Fibroblast of lung (primary cell): ENCODE data around the gene EPHB2. TPM values are rescaled to one million over a fixed set of nuclear protein-coding genes. Genes with fewer than 3 reads are reported as not detected.

Source experiments
- DNase-seq, 2 donors: peaks; one replicate each; pipeline versions ENCODE4 v3.0.0 to v3.0.0-alpha.2; 2010; ENCODE audit warnings: low read depth in 2 of 2
- H2AFZ ChIP-seq: 2 replicates; pipeline ENCODE4 v1.5.1; 2012; ENCODE audit warnings: low read length, control low read depth, inconsistent platforms
- H3K27ac ChIP-seq: 2 replicates; pipeline ENCODE4 v1.5.1; 2011; ENCODE audit warnings: low read length, control low read depth; ENCODE audit not compliant: insufficient read depth
- H3K27me3 ChIP-seq: 2 replicates; pipeline ENCODE4 v1.5.1; 2011; ENCODE audit warnings: mild to moderate bottlenecking, low read length; ENCODE audit not compliant: control insufficient read depth, insufficient read depth
- H3K36me3 ChIP-seq: 2 replicates; pipeline ENCODE4 v1.5.1; 2011; ENCODE audit warnings: low read length; ENCODE audit not compliant: control insufficient read depth, insufficient read depth
- H3K4me1 ChIP-seq: 2 replicates; pipeline ENCODE4 v1.5.1; 2011; ENCODE audit warnings: low read length; ENCODE audit not compliant: control insufficient read depth, insufficient read depth; ENCODE audit errors: extremely low read depth
- H3K4me2 ChIP-seq: 2 replicates; pipeline ENCODE4 v1.5.1; 2011; ENCODE audit warnings: low read length, control low read depth; ENCODE audit not compliant: insufficient read depth; ENCODE audit errors: extremely low read depth
- H3K4me3 ChIP-seq, 4 experiments: fragments of 200-600 bp in 1 of 4; sonication (generic) in 1 of 4; replicated peaks in 1 of 4; 2 replicates each; pipeline ENCODE4 v1.5.1; 2011 to 2016; ENCODE audit warnings: low read length in 4 of 4, low read depth in 3 of 4, mild to moderate bottlenecking in 3 of 4, control low read depth in 2 of 4, inconsistent platforms in 1 of 4, mixed read lengths in 1 of 4; ENCODE audit not compliant: insufficient read depth in 1 of 4; ENCODE audit errors: control extremely low read depth in 1 of 4
- H3K79me2 ChIP-seq: 2 replicates; pipeline ENCODE4 v1.5.1; 2012; ENCODE audit warnings: mild to moderate bottlenecking, low read length, inconsistent platforms; ENCODE audit not compliant: control insufficient read depth, insufficient read depth
- H3K9ac ChIP-seq: 2 replicates; pipeline ENCODE4 v1.5.1; 2011; ENCODE audit warnings: mild to moderate bottlenecking, low read length, control low read depth; ENCODE audit not compliant: insufficient read depth
- H3K9me3 ChIP-seq: 2 replicates; pipeline ENCODE4 v1.5.1; 2012; ENCODE audit warnings: low read depth, low read length; ENCODE audit not compliant: control insufficient read depth, insufficient read depth
- H4K20me1 ChIP-seq: 2 replicates; pipeline ENCODE4 v1.5.1; 2011; ENCODE audit warnings: low read length; ENCODE audit not compliant: control insufficient read depth, insufficient read depth; ENCODE audit errors: extremely low read depth
- CTCF ChIP-seq, 2 donors: IDR thresholded peaks in 1 of 2; conservative IDR thresholded peaks in 1 of 2; 1 replicate in 1 of 2; 2 replicates in 1 of 2; pipeline ENCODE4 v1.5.1; 2011 to 2012; ENCODE audit warnings: low read length in 2 of 2, control low read depth in 1 of 2, inconsistent platforms in 1 of 2, low read depth in 1 of 2, mild to moderate bottlenecking in 1 of 2
- EZH2 ChIP-seq: IDR thresholded peaks from 2 replicates; pipeline ENCODE4 v1.5.1; 2012; ENCODE audit warnings: low read length, control low read depth, mild to moderate bottlenecking; ENCODE audit errors: missing control alignments
- polyA plus RNA-seq, 2 donors: library from polyadenylated mRNA; depleted of rRNA in 1 of 2; stranded (reverse) in 1 of 2; unstranded in 1 of 2; fragments of >200 nt; gene quantifications; 2 replicates each; pipeline ENCODE4 v1.2.1, GENCODE V29; 2011 to 2012; ENCODE audit warnings: missing spikeins in 1 of 2
- total RNA-seq: library from RNA; depleted of rRNA; stranded (reverse); fragments of >200 nt; gene quantifications from 2 replicates; pipeline ENCODE4 v1.2.1, GENCODE V29; 2014

The EPHB2 gene
- total and polyA plus RNA-seq, 2 donors (not counting 1 experiment from before 2014, with no cell fraction given), result 4.1 to 11.2 TPM

DNA sequence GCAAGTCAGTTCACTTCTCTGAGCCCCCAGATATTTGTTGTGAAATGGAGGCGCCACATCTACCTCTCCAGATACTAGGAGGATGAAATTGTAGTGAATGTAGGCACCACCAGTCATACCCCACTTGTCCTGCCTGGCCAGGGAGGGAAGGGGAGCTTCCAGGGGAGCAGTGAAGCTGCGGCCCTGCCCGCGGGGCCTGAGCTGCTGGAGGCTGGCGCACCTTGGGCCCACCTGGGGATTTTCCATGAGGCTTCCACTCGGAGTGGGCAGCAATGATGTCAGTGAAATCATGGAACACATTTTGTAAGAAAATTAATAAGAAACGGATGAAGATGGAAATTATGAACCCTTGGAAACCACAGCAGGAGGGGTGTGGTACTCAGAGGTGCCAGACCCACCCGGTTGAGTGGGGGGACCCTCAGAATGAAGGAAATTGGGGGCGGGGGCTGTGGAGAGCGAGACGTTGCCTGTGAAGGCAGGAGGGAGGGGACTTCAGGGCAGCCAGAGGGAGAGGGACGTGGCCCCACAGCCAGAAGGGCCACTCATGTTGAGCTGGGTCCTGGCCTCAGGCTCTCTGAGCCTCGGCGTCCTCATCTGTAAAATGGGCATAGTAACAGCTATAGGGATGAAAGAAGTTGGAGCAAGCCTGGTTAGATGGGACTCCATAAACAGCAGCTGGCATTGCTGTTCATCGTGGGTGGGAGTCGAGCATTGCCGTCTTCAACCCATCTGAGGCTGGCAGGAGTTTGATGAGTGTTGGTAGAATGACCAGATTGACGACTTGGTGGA is 101.6 kb downstream of the EPHB2 start:
- Histone ChIP-seq H3K79me2 (no peaks in the 10 kb centered on the region), H3K4me3 (no peak overlapping the region), H3K4me2 (no peak overlapping the region), H2AFZ (no peak overlapping the region), H3K27me3 (no peaks in the 10 kb centered on the region), H3K9me3 (no peaks in the 10 kb centered on the region), H4K20me1 (no peaks in the 10 kb centered on the region), H3K27ac (no peak overlapping the region), H3K4me1 (peaks cover 9% of the 10 kb centered on the region), H3K9ac (no peak overlapping the region), H3K36me3 (no peaks in the 10 kb centered on the region)
- TF ChIP-seq CTCF (conservative IDR thresholded peaks at IDR 0.05 in 1 of 2, IDR thresholded peaks at IDR 0.05 in 1 of 2; ENCODE audit: low read depth in 1 of 2, low read length in 2 of 2), result no peak
- TF ChIP-seq EZH2, result no peak
- no peak for DNase-seq

GRCh38 chr1:22812993-22813790 is 102.6 kb downstream of the EPHB2 start:
- Histone ChIP-seq H3K36me3 (no peaks in the 10 kb centered on the region), H3K27me3 (no peaks in the 10 kb centered on the region), H3K9me3 (no peaks in the 10 kb centered on the region), H3K27ac (no peak overlapping the region), H3K79me2 (no peaks in the 10 kb centered on the region), H3K9ac (no peak overlapping the region), H3K4me1 (peaks cover 7% of the 10 kb centered on the region), H2AFZ (no peak overlapping the region), H4K20me1 (no peaks in the 10 kb centered on the region), H3K4me3 (no peak overlapping the region), H3K4me2 (no peak overlapping the region)
- DNase-seq, result no peak
- TF ChIP-seq CTCF (conservative IDR thresholded peaks at IDR 0.05 in 1 of 2, IDR thresholded peaks at IDR 0.05 in 1 of 2; ENCODE audit: low read depth in 1 of 2, low read length in 2 of 2), result no peak
- TF ChIP-seq EZH2, result no peak
